H9 (cell line): ENCODE measurements around the gene FKRP. TPM values are rescaled to one million over a fixed set of nuclear protein-coding genes. Genes with fewer than 3 reads are reported as not detected.

Experiments
- DNase-seq: peaks from one replicate; pipeline ENCODE4 v3.0.0-alpha.2; 2017
- H2AFZ ChIP-seq: one replicate; pipeline ENCODE4 v1.6.1; 2013; ENCODE audit warnings: mild to moderate bottlenecking, low read length, control low read depth, moderate library complexity
- H2AK5ac ChIP-seq: 2 replicates; pipeline ENCODE4 v1.6.1; 2013; ENCODE audit warnings: low read length, control low read depth, mixed read lengths; ENCODE audit not compliant: insufficient read length
- H2BK120ac ChIP-seq: one replicate; pipeline ENCODE4 v1.6.1; 2013; ENCODE audit warnings: low read depth, mild to moderate bottlenecking, low read length, control low read depth, inconsistent platforms; ENCODE audit not compliant: poor library complexity, severe bottlenecking
- H2BK12ac ChIP-seq: 2 replicates; pipeline ENCODE4 v1.6.1; 2013; ENCODE audit warnings: low read length, control low read depth, mixed read lengths, low read depth; ENCODE audit not compliant: insufficient read length
- H2BK15ac ChIP-seq: 2 replicates; pipeline ENCODE4 v1.6.1; 2013; ENCODE audit warnings: low read depth, low read length, control low read depth
- H2BK20ac ChIP-seq: one replicate; pipeline ENCODE4 v1.6.1; 2013; ENCODE audit warnings: low read depth, mild to moderate bottlenecking, low read length, control low read depth, inconsistent platforms; ENCODE audit not compliant: poor library complexity, severe bottlenecking
- H2BK5ac ChIP-seq: 2 replicates; pipeline ENCODE4 v1.6.1; 2013; ENCODE audit warnings: low read length, control low read depth, mixed read lengths; ENCODE audit not compliant: insufficient read length
- H3K14ac ChIP-seq: 2 replicates; pipeline ENCODE4 v1.6.1; 2013; ENCODE audit warnings: low read length, control low read depth; ENCODE audit not compliant: insufficient read depth
- H3K18ac ChIP-seq: 2 replicates; pipeline ENCODE4 v1.6.1; 2013; ENCODE audit warnings: low read depth, mild to moderate bottlenecking, mixed read lengths, low read length, control low read depth; ENCODE audit not compliant: insufficient read length
- H3K23ac ChIP-seq: 2 replicates; pipeline ENCODE4 v1.6.1; 2013; ENCODE audit warnings: low read length, control low read depth, mixed read lengths, low read depth; ENCODE audit not compliant: insufficient read length
- H3K23me2 ChIP-seq: 2 replicates; pipeline ENCODE4 v1.6.1; 2013; ENCODE audit warnings: low read depth, mild to moderate bottlenecking, mixed read lengths, low read length, control low read depth; ENCODE audit not compliant: insufficient read length, poor library complexity, severe bottlenecking
- H3K27ac ChIP-seq: 2 replicates; pipeline ENCODE4 v1.5.1; 2013; ENCODE audit warnings: low read length, control low read depth, mixed read lengths, low read depth; ENCODE audit not compliant: insufficient read length
- H3K27me3 ChIP-seq: 2 replicates; pipeline ENCODE4 v1.6.1; 2013; ENCODE audit warnings: low read length, control low read depth, inconsistent platforms; ENCODE audit not compliant: insufficient read depth
- H3K4ac ChIP-seq: 2 replicates; pipeline ENCODE4 v1.6.1; 2013; ENCODE audit warnings: low read depth, mild to moderate bottlenecking, control low read depth, inconsistent platforms, low read length, moderate library complexity
- H3K4me1 ChIP-seq: 2 replicates; pipeline ENCODE4 v1.6.1; 2013; ENCODE audit warnings: low read length, control low read depth, inconsistent platforms; ENCODE audit not compliant: insufficient read depth
- H3K4me2 ChIP-seq: 2 replicates; pipeline ENCODE4 v1.6.1; 2013; ENCODE audit warnings: low read length, control low read depth, mixed read lengths; ENCODE audit not compliant: insufficient read length, insufficient read depth
- H3K56ac ChIP-seq: 2 replicates; pipeline ENCODE4 v1.6.1; 2013; ENCODE audit warnings: low read depth, mild to moderate bottlenecking, mixed read lengths, low read length, control low read depth; ENCODE audit not compliant: insufficient read length
- H3K79me1 ChIP-seq: 2 replicates; pipeline ENCODE4 v1.6.1; 2013; ENCODE audit warnings: low read depth, mild to moderate bottlenecking, moderate library complexity, low read length, control low read depth, inconsistent platforms; ENCODE audit not compliant: insufficient read depth, poor library complexity, severe bottlenecking
- H3K79me2 ChIP-seq: 2 replicates; pipeline ENCODE4 v1.6.1; 2013; ENCODE audit warnings: low read length, control low read depth, inconsistent platforms; ENCODE audit not compliant: insufficient read depth
- H3K9ac ChIP-seq: 2 replicates; pipeline ENCODE4 v1.6.1; 2013; ENCODE audit warnings: low read length, control low read depth, mixed read lengths; ENCODE audit not compliant: insufficient read length; ENCODE audit errors: extremely low read depth
- H3K9me3 ChIP-seq: one replicate; pipeline ENCODE4 v1.6.1; 2013; ENCODE audit warnings: low read depth, low read length, inconsistent platforms; ENCODE audit not compliant: control insufficient read depth
- H3T11ph ChIP-seq: one replicate; pipeline ENCODE4 v1.6.1; 2013; ENCODE audit warnings: mild to moderate bottlenecking, low read length, control low read depth, inconsistent platforms
- H4K20me1 ChIP-seq: one replicate; pipeline ENCODE4 v1.6.1; 2013; ENCODE audit not compliant: control insufficient read depth, insufficient read length, insufficient read depth
- H4K5ac ChIP-seq: 2 replicates; pipeline ENCODE4 v1.6.1; 2013; ENCODE audit warnings: low read depth, mild to moderate bottlenecking, mixed read lengths, low read length, control low read depth; ENCODE audit not compliant: insufficient read length
- H4K8ac ChIP-seq: replicated peaks from 2 replicates; pipeline ENCODE4 v1.6.1; 2013; ENCODE audit warnings: low read length, control low read depth, mixed read lengths, low read depth; ENCODE audit not compliant: insufficient read length
- H4K91ac ChIP-seq: 2 replicates; pipeline ENCODE4 v1.6.1; 2013; ENCODE audit warnings: low read depth, mild to moderate bottlenecking, moderate library complexity, mixed read lengths, low read length, control low read depth; ENCODE audit not compliant: insufficient read length
- H3K27ac Mint-ChIP-seq, 3 experiments: 2 replicates in 2 of 3; 3 replicates in 1 of 3; pipeline ENCODE4 v1.8.0; 2020 to 2021; ENCODE audit warnings: mixed read lengths in 3 of 3, mild to moderate bottlenecking in 1 of 3, moderate library complexity in 1 of 3
- H3K27me3 Mint-ChIP-seq: 2 replicates; pipeline ENCODE4 v1.8.0; 2021; ENCODE audit warnings: low read depth, mild to moderate bottlenecking, moderate library complexity, mixed read lengths
- H3K36me3 Mint-ChIP-seq, 3 experiments: 2 replicates in 2 of 3; 3 replicates in 1 of 3; pipeline ENCODE4 v1.8.0; 2020 to 2021; ENCODE audit warnings: low read depth in 3 of 3, mixed read lengths in 3 of 3; ENCODE audit not compliant: insufficient read depth in 1 of 3
- H3K4me1 Mint-ChIP-seq, 2 experiments: 2 replicates each; pipeline ENCODE4 v1.8.0; 2020; ENCODE audit warnings: mixed read lengths in 2 of 2
- H3K4me3 Mint-ChIP-seq, 2 experiments: 2 replicates in 1 of 2; 3 replicates in 1 of 2; pipeline ENCODE4 v1.8.0; 2020 to 2021; ENCODE audit warnings: mild to moderate bottlenecking in 2 of 2, mixed read lengths in 2 of 2, moderate library complexity in 1 of 2
- H3K9me3 Mint-ChIP-seq, 2 experiments: 2 replicates in 1 of 2; 3 replicates in 1 of 2; pipeline ENCODE4 v1.8.0; 2020; ENCODE audit warnings: mild to moderate bottlenecking in 2 of 2, mixed read lengths in 2 of 2, moderate library complexity in 1 of 2
- CTCF ChIP-seq: fragments of 200-600 bp; sonication (generic); conservative IDR thresholded peaks from 3 replicates; pipeline ENCODE4 v1.8.0; 2021; ENCODE audit warnings: antibody characterized with exemption, mild to moderate bottlenecking
- WGBS: extraction: QIAGEN DNeasy Blood & Tissue Kit; methylation state at CpG from one replicate; pipeline ENCODE4 v1.1.7; 2013; ENCODE audit warnings: missing lambda C conversion rate, low lambda C conversion rate, mixed read lengths; ENCODE audit not compliant: insufficient read length; ENCODE audit errors: extremely low coverage; 5-methylcytosine and 5-hydroxymethylcytosine counted together
- total RNA-seq: library from RNA; stranded (reverse); gene quantifications from 2 replicates; pipeline ENCODE4 v1.2.1, GENCODE V29; 2021

Gene FKRP
- total RNA-seq, 1 experiment from 2014 or later: 42.2 TPM

- Histone ChIP-seq H2BK12ac (no peak overlapping the region), H3T11ph (no peak overlapping the region), H3K9me3 (no peaks in the 10 kb centered on the region), H3K23ac (no peak overlapping the region), H3K18ac (no peak overlapping the region), H3K4ac (no peak overlapping the region), H4K5ac (no peak overlapping the region), H3K79me2 (peaks cover 26% of the 10 kb centered on the region), H4K8ac (no peak overlapping the region), H3K4me1 (no peaks in the 10 kb centered on the region), H2AFZ (no peak overlapping the region), H3K79me1 (peaks cover under 1% of the 10 kb centered on the region), H2BK15ac (no peak overlapping the region), H2BK20ac (no peak overlapping the region), H3K56ac (no peak overlapping the region), H3K27ac (no peak overlapping the region), H3K4me2 (no peak overlapping the region), H3K23me2 (no peaks in the 10 kb centered on the region), H2BK5ac (no peak overlapping the region), H3K9ac (no peak overlapping the region), H3K14ac (no peak overlapping the region; the same call in 1 of the 2 replicates), H4K91ac (no peak overlapping the region), H3K27me3 (no peaks in the 10 kb centered on the region), H2AK5ac (no peak overlapping the region), H2BK120ac (no peak overlapping the region), H4K20me1 (peaks cover 4% of the 10 kb centered on the region)
- Mint-ChIP-seq H3K27ac (peak overlapping the region in 2 of 3 experiments; percentile 16 to 76; a peak in 2 of 7 replicates), H3K36me3 (peaks cover 32 to 80% (median 68%) of the 10 kb centered on the region in 3 experiments; a peak in 6 of 7 replicates), H3K4me3 (0 out of 5 replicates have a peak overlapping the region, but pooled peaks of 1 of the 2 experiments have one; percentile 6), H3K27me3 (no peaks in the 10 kb centered on the region), H3K4me1 (peaks cover 21 to 24% of the 10 kb centered on the region in 2 experiments), H3K9me3 (no peaks in the 10 kb centered on the region)
- no peak for DNase-seq
- WGBS: no CpG with 5 or more reads among the region's 19 CpGs
- no peak for TF ChIP-seq CTCF
Measured at GRCh38 chr19:46737761-46738171, 8.1 kb upstream of the FKRP start.
